Measurements from ENCODE around the gene ZNF174. TPM values are rescaled to one million over a fixed set of nuclear protein-coding genes. Genes with fewer than 3 reads are reported as not detected.

Gene ZNF174
- total and polyA plus RNA-seq, 4 donors: 3.8 to 4.6 (median 4.1) TPM

DNA sequence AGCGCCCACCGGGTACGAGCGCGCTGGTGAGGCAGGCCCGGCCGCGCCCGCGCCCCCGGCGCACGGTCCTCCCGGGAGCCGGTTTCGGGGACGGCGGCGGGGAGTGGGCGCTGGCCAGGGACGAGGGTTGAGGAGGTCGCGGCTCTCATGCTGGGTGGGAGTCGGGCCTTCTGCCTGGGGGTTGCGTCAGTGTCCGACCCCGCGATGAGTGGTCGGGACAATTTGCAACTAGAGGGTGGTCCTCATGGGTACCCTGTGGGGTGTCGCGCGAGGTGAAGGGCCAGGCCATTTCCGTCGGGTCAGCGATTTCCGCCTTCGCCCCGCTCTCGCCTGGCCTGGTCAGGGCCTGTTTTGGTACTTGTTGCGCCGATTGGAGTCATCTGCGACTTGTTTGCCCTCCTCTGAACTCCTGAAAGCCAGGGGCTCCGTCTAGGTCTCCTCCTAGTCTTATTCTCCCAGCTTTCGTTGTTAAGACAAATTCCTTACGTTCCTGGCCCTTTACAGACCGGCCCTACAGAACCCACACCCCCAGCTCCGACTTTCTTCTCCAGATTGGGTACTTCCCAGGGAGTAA lies 57.4 kb downstream of the ZNF174 start:
- no peak for TF ChIP-seq FOXA1 (IDR thresholded peaks at IDR 0.05)
- TF ChIP-seq, protein P1, sequence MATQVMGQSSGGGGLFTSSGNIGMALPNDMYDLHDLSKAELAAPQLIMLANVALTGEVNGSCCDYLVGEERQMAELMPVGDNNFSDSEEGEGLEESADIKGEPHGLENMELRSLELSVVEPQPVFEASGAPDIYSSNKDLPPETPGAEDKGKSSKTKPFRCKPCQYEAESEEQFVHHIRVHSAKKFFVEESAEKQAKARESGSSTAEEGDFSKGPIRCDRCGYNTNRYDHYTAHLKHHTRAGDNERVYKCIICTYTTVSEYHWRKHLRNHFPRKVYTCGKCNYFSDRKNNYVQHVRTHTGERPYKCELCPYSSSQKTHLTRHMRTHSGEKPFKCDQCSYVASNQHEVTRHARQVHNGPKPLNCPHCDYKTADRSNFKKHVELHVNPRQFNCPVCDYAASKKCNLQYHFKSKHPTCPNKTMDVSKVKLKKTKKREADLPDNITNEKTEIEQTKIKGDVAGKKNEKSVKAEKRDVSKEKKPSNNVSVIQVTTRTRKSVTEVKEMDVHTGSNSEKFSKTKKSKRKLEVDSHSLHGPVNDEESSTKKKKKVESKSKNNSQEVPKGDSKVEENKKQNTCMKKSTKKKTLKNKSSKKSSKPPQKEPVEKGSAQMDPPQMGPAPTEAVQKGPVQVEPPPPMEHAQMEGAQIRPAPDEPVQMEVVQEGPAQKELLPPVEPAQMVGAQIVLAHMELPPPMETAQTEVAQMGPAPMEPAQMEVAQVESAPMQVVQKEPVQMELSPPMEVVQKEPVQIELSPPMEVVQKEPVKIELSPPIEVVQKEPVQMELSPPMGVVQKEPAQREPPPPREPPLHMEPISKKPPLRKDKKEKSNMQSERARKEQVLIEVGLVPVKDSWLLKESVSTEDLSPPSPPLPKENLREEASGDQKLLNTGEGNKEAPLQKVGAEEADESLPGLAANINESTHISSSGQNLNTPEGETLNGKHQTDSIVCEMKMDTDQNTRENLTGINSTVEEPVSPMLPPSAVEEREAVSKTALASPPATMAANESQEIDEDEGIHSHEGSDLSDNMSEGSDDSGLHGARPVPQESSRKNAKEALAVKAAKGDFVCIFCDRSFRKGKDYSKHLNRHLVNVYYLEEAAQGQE (IDR thresholded peaks at IDR 0.05): no peak
- no peak for TF ChIP-seq HNF4G (IDR thresholded peaks at IDR 0.05)
- TF ChIP-seq RAD21 (IDR thresholded peaks at IDR 0.05): no peak
- no peak for TF ChIP-seq RXRA (IDR thresholded peaks at IDR 0.05)
- TF ChIP-seq, protein P2, sequence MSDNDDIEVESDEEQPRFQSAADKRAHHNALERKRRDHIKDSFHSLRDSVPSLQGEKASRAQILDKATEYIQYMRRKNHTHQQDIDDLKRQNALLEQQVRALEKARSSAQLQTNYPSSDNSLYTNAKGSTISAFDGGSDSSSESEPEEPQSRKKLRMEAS (IDR thresholded peaks at IDR 0.05): no peak
- no peak for TF ChIP-seq SP1 (IDR thresholded peaks at IDR 0.05)
- no peak for TF ChIP-seq HNF4A (conservative IDR thresholded peaks at IDR 0.05)
- no peak for TF ChIP-seq NR2F2 (IDR thresholded peaks at IDR 0.05)
- no peak for TF ChIP-seq GABPA (IDR thresholded peaks at IDR 0.05 in 1 of 2, conservative IDR thresholded peaks at IDR 0.05 in 1 of 2)
- TF ChIP-seq JUND (IDR thresholded peaks at IDR 0.05): no peak
- TF ChIP-seq FOXA2 (IDR thresholded peaks at IDR 0.05): no peak
- no peak for TF ChIP-seq EGR1 (IDR thresholded peaks at IDR 0.05; ENCODE audit: low read depth in 2 of 2)
- no peak for TF ChIP-seq TAF1 (conservative IDR thresholded peaks at IDR 0.05)
- no peak for TF ChIP-seq YY1 (IDR thresholded peaks at IDR 0.05)
- TF ChIP-seq, protein P3, sequence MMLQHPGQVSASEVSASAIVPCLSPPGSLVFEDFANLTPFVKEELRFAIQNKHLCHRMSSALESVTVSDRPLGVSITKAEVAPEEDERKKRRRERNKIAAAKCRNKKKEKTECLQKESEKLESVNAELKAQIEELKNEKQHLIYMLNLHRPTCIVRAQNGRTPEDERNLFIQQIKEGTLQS (IDR thresholded peaks at IDR 0.05): no peak
- TF ChIP-seq, protein P4, sequence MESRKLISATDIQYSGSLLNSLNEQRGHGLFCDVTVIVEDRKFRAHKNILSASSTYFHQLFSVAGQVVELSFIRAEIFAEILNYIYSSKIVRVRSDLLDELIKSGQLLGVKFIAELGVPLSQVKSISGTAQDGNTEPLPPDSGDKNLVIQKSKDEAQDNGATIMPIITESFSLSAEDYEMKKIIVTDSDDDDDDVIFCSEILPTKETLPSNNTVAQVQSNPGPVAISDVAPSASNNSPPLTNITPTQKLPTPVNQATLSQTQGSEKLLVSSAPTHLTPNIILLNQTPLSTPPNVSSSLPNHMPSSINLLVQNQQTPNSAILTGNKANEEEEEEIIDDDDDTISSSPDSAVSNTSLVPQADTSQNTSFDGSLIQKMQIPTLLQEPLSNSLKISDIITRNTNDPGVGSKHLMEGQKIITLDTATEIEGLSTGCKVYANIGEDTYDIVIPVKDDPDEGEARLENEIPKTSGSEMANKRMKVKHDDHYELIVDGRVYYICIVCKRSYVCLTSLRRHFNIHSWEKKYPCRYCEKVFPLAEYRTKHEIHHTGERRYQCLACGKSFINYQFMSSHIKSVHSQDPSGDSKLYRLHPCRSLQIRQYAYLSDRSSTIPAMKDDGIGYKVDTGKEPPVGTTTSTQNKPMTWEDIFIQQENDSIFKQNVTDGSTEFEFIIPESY (IDR thresholded peaks at IDR 0.05): no peak
- TF ChIP-seq, protein P5, sequence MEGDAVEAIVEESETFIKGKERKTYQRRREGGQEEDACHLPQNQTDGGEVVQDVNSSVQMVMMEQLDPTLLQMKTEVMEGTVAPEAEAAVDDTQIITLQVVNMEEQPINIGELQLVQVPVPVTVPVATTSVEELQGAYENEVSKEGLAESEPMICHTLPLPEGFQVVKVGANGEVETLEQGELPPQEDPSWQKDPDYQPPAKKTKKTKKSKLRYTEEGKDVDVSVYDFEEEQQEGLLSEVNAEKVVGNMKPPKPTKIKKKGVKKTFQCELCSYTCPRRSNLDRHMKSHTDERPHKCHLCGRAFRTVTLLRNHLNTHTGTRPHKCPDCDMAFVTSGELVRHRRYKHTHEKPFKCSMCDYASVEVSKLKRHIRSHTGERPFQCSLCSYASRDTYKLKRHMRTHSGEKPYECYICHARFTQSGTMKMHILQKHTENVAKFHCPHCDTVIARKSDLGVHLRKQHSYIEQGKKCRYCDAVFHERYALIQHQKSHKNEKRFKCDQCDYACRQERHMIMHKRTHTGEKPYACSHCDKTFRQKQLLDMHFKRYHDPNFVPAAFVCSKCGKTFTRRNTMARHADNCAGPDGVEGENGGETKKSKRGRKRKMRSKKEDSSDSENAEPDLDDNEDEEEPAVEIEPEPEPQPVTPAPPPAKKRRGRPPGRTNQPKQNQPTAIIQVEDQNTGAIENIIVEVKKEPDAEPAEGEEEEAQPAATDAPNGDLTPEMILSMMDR (IDR thresholded peaks at IDR 0.05; ENCODE audit: low read depth, low read length, missing input control): no peak
- DNase-seq (ENCODE audit: low spot score): no peak
- H3K4me1 ChIP-seq (ENCODE audit: control insufficient read depth in 4 of 4, insufficient read depth in 4 of 4, low read length in 3 of 4): peaks cover 9 to 44% (median 35%) of the 10 kb centered on the region in 4 donors
- peak overlapping the region; percentile 87 to 97 for H3K9ac ChIP-seq (ENCODE audit: low read depth in 1 of 2, low read length in 2 of 2)
- no peaks in the 10 kb centered on the region for H3K27me3 ChIP-seq (ENCODE audit: control insufficient read depth in 4 of 4, insufficient read depth in 4 of 4, low read length in 3 of 4)
- WGBS: under 1% methylated on average over 47 of the region's 47 CpGs
- peak overlapping the region; percentile 85 to 99 (median 89) for H3K4me3 ChIP-seq (ENCODE audit: low read depth in 1 of 3, low read length in 3 of 3)
- H3K36me3 ChIP-seq (ENCODE audit: control insufficient read depth in 4 of 4, insufficient read depth in 3 of 4, low read depth in 1 of 4, low read length in 3 of 4): no peaks in the 10 kb centered on the region
- peak overlapping the region; percentile 91 to 95 for H3K27ac ChIP-seq (ENCODE audit: low read depth in 1 of 2, low read length in 2 of 2)
- H3K9me3 ChIP-seq (ENCODE audit: control insufficient read depth in 4 of 4, low read length in 3 of 4): no peaks in the 10 kb centered on the region

All from liver (tissue), 9 donors.